Embryonic facial prominence (tissue), 1 donor: ENCODE data around the gene SLC2A9.

Experiments used
- DNase-seq: peaks from one replicate; pipeline ENCODE4 v3.0.0-alpha.2; 2016; ENCODE audit errors: extremely low spot score

SLC2A9 gene

DNA sequence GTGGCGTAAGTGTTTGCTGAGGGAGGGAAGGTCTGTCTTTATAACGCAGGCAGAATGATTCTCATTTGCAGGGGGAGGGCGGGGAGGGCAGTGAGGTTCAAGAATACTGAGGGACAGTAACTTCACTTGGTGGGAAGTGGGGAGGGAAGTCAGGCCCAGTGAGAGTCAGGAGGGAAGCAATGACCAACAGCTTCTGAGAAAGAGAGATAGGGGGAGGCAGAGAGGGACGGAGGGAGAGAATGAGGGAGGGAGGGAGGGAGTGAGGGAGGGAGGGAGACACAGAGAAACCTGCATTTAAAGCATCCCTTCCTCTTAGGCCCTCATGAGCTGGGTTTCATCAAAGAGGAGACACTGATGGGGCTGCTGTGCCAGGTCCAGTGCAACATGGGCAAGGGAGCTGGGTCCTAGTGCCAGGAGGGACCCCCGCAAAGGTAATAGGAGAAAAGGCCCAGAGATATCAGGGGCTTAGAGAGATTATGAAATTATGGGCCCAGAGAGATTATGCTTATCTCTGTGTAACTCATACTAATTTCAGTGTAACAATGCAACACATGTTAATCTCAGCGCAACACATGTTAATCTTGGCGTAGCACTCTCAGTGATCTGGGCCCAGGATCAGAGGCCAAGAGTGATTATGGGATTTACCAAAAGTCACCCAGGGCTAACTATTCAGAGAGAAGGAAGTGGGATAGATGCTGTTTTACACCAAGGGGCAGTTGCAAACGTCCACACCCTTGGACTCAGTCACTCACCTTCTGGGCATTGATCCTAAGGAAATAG lies 127.8 kb downstream of the SLC2A9 start:
- no peak for DNase-seq

GRCh38 chr4:9891740-9892139 lies 129.6 kb downstream of the SLC2A9 start:
- DNase-seq, result no peak

DNA sequence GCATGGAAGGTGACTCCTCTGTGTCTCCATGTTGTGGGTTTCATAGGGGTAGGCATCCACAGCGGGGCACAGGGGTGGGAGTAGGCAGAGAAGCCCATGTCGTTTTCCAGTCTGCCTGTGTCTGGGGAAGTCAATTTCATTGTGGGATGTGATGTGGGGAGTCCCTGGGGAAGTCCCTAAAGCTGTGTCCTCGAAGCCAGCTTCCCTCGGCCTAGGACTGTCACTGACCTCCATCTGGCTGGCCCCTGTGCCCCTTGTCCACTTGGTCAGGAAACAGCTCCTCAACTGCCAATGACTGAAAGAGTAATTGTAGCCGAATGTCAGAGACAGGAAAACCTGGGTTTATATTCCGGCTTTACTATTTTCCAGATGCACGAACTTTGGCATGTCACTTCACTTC lies 130.2 kb downstream of the SLC2A9 start:
- no peak for DNase-seq

DNA sequence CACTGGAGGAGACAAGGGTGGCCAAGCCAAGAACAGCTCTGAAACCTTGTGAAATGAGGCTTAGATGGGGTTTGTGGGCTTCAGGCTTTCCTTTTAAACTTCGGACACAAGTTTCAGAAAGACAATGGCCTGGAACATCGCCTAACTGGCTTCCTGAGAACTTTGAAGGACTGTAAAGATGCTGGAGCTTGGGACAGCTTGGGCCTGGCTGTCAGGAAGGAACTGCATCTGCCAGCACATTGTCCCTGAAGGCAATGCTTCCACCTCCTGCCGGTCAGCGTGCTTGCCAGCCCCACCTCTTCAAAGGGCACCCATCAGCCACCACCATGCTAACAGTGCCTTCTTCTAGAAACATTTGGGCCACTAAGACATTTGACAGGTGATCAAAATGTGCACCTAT lies 132.0 kb downstream of the SLC2A9 start:
- DNase-seq, result no peak

DNA sequence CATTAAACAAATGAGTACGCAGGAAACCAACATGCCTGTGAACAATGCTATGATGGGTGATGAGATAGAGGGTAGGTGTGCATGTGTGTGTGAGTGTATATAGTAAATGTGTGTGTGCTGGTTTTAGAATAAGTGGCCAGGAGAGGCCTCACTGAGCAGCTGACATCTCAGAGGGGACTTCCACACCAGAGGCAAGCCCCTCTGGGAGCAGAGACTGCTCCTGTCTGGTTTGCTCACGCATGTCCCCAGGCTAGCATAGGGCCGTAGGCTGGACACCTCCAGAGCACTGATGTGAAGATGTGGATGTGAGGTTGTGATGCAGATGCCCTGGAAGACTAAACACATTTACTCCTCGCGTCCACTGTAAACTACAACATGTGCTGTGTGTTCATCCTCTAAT lies 135.3 kb downstream of the SLC2A9 start:
- DNase-seq, result no peak

- no peak for DNase-seq
Measured at GRCh38 chr4:9880406-9881197, 140.7 kb downstream of the SLC2A9 start.

DNA sequence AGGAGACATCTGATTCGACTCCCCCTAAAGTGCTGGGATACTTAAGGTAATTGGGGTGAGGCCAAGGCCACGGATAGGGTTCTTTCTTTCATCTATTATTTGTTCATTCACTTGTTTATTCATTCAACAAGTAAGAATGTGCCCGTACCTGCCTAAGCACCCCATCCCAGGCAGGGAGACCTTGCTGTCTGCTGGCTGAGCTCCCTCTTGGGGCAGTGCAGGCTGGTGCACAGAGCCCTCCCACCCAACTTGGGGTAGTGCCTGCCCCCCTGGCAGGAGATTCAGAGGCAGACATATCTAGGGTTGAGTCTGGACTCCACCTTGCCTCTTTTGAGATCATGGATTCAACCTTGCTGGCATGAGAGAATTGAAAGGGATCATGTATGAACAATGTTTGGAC lies 144.2 kb downstream of the SLC2A9 start:
- no peak for DNase-seq

DNA sequence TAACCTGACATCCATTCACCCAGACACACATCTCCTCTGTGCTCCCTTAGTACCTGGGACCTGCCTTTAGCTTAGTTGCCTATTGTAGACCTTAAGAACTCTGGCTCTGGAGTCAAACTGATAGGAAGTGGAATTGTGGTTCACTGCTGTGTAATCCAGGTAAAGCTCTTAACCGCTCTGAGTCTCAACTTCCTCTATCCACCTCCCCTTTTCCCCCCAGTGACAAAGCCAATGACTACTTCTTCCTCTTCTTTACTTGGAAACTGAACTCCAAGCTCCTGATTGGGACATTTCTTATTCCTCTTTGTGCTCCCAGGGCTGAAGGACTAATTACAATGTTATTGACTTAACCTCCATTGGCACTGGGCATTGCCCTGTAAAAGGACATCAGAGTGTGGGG lies 145.8 kb downstream of the SLC2A9 start:
- no peak for DNase-seq

DNA sequence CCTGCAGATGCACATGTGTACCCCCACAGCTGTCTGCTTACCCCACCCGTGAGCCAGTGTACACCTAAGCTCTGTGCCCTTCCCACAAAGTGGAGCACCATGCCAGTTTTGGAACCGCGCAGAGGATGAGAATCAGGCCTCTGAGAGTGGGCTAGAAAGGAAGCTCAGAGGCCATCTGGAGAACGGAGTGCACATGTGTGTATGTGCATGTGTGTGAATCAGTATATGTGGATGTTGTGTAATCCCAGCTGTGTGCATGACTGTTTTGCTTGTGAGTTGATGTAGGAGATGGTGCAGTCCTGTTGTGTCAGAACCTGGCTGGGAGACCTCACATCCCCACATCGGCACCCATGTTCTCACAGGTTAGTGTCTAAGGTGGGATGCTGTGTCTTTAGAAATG lies 146.9 kb downstream of the SLC2A9 start:
- no peak for DNase-seq

DNA sequence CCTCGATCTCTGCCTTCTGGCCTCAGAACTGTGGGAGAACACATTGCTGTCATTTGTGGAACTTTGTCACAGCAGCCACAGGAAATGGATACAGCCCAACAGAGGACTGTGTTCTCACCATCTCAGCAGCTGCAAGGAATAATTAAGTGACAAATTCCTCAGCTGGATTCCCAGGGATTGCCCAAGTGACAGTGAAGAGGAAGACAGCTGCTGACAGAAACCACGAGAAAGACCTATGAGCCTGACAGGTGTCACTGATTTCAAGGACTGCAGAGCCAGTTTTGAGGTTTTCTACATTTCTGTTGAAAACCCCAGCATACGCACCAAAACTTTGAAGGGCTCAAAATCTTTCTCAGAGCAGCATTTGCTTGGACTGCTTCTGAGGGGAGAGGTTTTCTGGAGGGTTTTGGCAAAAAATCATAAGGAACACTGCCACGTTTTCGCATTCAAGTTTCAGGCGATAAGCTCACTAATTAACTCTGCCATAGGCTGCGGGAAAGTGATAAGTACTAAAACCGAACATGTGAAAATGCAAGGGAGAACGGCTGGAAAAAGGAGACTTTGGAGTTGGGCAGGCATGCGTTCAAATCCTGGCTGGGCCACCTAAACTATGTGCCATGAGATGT lies 151.0 kb downstream of the SLC2A9 start:
- no peak for DNase-seq

DNA sequence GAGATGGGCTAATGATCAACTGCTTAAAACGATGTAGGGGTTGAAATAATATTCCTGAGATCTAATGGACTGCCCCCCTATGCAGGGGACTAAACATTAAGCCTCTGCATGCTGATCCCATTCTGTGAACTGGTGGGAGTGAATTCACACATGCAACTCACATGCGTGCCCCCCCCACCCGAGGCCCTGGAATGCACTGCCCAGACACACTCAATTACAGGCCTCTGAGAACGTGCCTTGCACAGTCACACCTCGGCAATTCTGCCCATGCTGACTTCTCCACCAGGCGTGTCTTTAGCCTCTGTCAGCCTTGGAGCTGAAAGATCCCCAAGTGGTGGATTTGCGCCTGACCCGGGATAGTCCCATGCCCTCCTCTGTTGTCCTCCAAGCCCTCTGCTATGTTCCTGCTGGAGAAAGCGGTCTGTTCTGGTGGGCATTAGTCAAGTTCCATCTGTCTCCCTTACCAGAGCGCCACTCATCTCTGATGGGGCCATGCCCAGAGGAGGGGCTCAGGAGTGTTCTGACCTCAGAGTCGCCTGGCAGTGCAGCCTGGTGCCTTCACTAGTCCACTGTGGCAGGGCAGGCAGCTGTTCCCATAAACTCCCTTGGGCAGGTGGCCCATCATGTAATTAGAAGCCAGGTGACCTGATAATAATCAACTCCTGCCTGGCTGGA lies 153.4 kb downstream of the SLC2A9 start:
- no peak for DNase-seq

DNA sequence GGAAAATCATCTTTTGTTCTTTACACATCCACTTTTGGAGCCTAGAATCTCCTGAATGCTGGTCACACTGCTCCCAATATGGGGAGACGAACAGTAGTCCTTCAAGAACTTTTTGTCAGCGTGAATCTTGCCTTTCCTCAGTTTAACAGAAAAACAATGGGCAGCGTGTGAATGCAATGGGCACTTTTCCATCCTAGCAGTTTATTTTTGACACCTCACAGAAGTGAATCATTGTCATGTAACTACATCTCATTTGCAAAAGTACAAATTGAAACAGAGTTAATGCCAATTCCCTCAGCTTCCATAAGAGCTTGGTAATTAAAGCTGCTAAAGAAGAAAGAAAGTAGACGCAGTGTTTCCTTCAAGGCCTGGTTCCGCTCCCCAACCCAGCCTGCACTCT lies 154.4 kb downstream of the SLC2A9 start:
- no peak for DNase-seq

GRCh38 chr4:9861561-9861960 lies 159.7 kb downstream of the SLC2A9 start:
- DNase-seq, result no peak

DNA sequence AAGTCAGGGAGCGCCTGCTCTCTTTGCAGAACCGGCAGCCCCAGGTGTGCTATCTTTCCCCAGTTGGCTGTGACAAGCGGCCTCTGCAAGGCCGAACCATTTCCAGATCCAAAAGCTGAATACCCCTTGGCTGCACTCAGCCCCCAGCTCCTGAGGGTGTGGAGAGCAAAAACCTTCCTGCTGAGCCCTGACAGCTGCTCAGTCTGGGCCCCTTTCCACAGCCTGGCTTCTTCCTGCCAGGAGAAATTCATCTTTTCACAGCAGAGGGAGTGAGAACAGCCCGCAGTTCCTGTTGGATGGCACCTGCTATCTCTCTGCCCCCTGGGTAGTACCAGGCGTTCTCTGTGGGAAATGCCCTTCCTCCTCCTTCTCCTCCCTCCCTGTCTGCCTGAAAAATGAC lies 161.5 kb downstream of the SLC2A9 start:
- DNase-seq, result no peak

DNA sequence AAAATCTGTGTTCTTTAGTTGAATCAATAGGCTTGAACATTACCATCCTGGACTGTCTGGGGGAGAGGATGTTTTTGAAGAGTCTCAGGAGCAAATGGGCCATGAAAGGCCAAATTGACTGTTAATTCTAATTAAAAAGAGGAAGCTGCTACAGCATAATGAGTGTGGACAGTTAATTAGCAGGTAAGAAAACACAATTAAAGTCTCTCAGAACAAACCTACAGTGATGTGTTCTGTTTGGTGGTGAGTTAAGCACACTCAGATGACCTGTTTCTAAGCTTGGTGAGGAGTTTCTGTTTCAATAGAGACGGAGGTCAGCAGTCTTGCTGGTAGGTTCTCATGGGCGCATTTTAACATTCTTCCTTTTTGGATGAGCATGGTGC lies 171.8 kb downstream of the SLC2A9 start:
- no peak for DNase-seq

GRCh38 chr4:9847968-9848748 lies 173.1 kb downstream of the SLC2A9 start:
- DNase-seq, result no peak

DNA sequence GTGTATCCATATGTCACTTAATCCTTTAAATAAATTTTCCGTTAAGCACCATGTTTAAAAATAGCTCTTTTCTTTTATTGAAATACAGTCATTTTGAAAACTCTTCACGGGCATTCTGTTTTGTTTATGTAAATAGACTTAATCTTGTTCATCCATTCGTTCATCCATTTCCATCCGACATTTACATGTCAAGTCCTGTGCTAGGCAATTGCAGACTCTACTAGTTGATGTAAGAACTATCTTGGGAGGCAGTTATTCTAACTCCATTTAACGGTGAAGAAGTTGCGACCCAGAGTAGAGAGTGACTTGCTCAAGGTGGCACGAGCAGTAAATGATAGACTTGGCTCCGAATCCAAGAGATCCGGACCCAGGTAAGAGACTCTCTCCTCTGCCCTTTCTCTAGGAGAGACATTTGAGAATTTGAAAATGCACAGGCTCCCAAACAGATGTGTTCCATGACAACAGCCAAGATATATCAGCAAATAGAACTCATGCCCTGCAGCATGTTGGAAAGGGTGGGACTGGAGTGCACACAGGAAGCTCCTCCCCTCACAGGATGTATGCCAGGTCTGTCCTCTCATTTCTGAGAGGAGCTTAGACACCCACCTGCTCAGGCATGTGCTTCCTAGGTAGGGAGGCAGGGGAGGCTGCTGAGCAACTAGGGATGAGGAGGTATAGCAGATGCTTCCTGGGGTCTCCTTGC lies 175.4 kb downstream of the SLC2A9 start:
- DNase-seq, result no peak

- DNase-seq, result no peak
Measured at GRCh38 chr4:9841072-9841471, 180.2 kb downstream of the SLC2A9 start.

- DNase-seq, result no peak
Measured at GRCh38 chr4:9835430-9835829, 185.9 kb downstream of the SLC2A9 start.

DNA sequence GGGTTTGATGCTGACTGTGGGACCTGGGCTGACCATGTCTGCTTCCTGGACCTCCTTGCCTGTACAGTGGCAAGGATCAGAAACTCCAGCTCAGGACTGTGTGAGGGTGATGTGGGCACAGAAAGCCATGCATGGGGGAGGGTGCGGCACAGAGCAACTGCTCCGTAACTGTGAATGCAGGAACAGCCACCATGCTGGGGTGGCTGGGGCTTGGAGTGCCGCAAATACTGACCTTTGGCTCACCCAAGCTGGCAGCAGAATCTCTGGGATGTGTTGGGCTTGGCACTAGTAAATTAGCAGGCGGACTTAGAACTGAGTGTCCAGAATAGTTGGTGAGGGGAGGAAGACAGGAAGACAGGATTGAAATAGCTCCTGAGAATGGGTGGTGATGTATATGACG lies 187.9 kb downstream of the SLC2A9 start:
- DNase-seq, result no peak

DNA sequence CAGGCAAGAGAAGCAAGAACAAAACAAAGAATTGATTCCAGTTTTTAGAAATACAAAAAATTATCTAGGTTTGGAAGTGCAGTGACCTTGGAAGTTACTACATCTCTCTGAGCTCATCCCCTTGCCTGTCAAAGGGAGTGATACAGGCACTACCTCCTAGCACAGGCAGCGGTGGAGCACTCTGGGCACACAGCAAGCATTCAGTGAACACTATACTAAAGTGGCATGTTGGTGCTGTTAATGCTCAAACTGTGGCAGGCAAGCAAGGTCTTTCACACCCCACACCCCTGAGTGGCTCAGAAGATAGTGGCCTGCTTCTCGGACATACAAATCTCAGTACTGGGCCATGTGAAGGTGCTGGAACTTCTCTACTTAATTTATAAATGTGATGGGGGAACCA lies 188.7 kb downstream of the SLC2A9 start:
- DNase-seq, result no peak
